Measurements from ENCODE around the gene RTRAF. TPM values are rescaled to one million over a fixed set of nuclear protein-coding genes. Genes with fewer than 3 reads are reported as not detected.

RTRAF gene
- total RNA-seq, 1 experiment from 2014 or later, result 350 TPM

- H3K36me3 Mint-ChIP-seq (ENCODE audit: insufficient read depth in 1 of 3, low read depth in 3 of 3), result peaks cover 0 to 2% (median 0%) of the 10 kb centered on the region in 3 experiments; a peak in 3 of 7 replicates
- Histone ChIP-seq H4K91ac (ENCODE audit: insufficient read length, low read depth, low read length) (no peak overlapping the region), H3K56ac (ENCODE audit: insufficient read length, low read depth, low read length) (no peak overlapping the region), H2BK5ac (ENCODE audit: insufficient read length, low read length) (no peak overlapping the region), H2BK20ac (ENCODE audit: low read depth, low read length, poor library complexity, severe bottlenecking) (no peak overlapping the region), H3K79me2 (ENCODE audit: insufficient read depth, low read length) (no peaks in the 10 kb centered on the region), H3K4me1 (ENCODE audit: insufficient read depth, low read length) (peaks cover 7% of the 10 kb centered on the region; the same call in 1 of the 2 replicates), H2BK12ac (ENCODE audit: insufficient read length, low read depth, low read length) (no peak overlapping the region), H3T11ph (ENCODE audit: low read length) (no peak overlapping the region), H2AFZ (ENCODE audit: low read length) (no peak overlapping the region), H3K23me2 (ENCODE audit: insufficient read length, low read depth, low read length, poor library complexity, severe bottlenecking) (no peaks in the 10 kb centered on the region), H3K4ac (ENCODE audit: low read depth, low read length) (no peak overlapping the region), H2BK120ac (ENCODE audit: low read depth, low read length, poor library complexity, severe bottlenecking) (no peak overlapping the region), H3K4me2 (ENCODE audit: insufficient read depth, insufficient read length, low read length) (no peak overlapping the region), H2AK5ac (ENCODE audit: insufficient read length, low read length) (no peak overlapping the region), H3K14ac (ENCODE audit: insufficient read depth, low read length) (no peak overlapping the region), H3K27me3 (ENCODE audit: insufficient read depth, low read length) (no peaks in the 10 kb centered on the region), H3K9me3 (ENCODE audit: control insufficient read depth, low read depth, low read length) (no peaks in the 10 kb centered on the region), H3K18ac (ENCODE audit: insufficient read length, low read depth, low read length) (no peak overlapping the region), H3K9ac (ENCODE audit: extremely low read depth, insufficient read length, low read length) (no peak overlapping the region), H4K20me1 (ENCODE audit: control insufficient read depth, insufficient read depth, insufficient read length) (no peaks in the 10 kb centered on the region), H3K79me1 (ENCODE audit: insufficient read depth, low read depth, low read length, poor library complexity, severe bottlenecking) (no peaks in the 10 kb centered on the region), H4K5ac (ENCODE audit: insufficient read length, low read depth, low read length) (no peak overlapping the region), H3K23ac (ENCODE audit: insufficient read length, low read depth, low read length) (no peak overlapping the region), H3K27ac (ENCODE audit: insufficient read length, low read depth, low read length) (no peak overlapping the region), H4K8ac (replicated peaks; ENCODE audit: insufficient read length, low read depth, low read length) (no peak overlapping the region), H2BK15ac (ENCODE audit: low read depth, low read length) (no peak overlapping the region)
- peaks cover 40 to 46% of the 10 kb centered on the region in 2 experiments for H3K4me1 Mint-ChIP-seq
- no peak for TF ChIP-seq CTCF (conservative IDR thresholded peaks at IDR 0.05)
- WGBS (ENCODE audit: extremely low coverage, insufficient read length, low lambda C conversion rate), result no CpG with 5 or more reads among the region's 8 CpGs
- H3K9me3 Mint-ChIP-seq, result no peaks in the 10 kb centered on the region
- H3K27me3 Mint-ChIP-seq (ENCODE audit: low read depth), result no peaks in the 10 kb centered on the region; the same call in 1 of the 2 replicates
- no peak overlapping the region for H3K4me3 Mint-ChIP-seq
- no peak overlapping the region for H3K27ac Mint-ChIP-seq
- DNase-seq, result no peak
Observed at GRCh38 chr14:52018970-52019369, 29.6 kb downstream of the RTRAF start.
